HG03108 (cell line): ENCODE measurements around the gene WNT10A.
A peak's percentile ranks its signal among the peaks of the same experiment; 100 is the strongest.

Experiments
- ATAC-seq: cut with Tn5 transposase; IDR thresholded peaks from one replicate; pipeline ENCODE4 v1.9.1; 2021; ENCODE audit warnings: moderate library complexity; ENCODE audit not compliant: unreplicated experiment

The WNT10A gene

DNA sequence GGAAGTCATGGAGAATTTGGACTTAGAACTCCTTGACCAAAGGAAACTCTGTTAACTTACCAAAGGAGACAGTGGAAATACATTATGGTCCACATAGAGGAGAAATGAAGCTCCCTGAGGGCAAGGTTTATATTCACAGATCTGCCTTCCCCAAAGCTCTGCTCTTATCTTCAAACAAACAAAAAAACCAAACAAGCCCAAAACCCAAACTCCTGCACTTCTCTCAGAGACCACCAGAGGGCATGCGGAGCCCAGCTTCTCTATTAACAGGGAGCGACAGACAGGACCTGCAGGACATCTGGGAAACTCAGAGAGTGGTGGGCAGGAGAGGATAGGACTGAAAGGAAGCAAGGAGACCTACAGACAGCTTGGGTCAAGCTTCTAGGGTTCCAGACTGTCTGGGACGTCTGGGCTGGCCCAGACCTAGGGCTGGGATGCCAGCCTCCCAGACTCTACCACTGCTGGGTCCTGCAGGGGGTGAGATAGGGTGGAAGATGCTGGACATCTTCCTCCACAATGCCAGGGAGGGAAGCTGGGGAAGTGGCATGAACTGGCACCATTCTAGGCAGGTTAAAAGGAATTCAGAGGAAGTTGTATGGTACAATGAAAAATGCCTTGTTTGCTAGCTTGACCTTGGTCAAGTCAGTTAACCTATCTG, 4.0 kb upstream of the WNT10A start:
- no peak for ATAC-seq

DNA sequence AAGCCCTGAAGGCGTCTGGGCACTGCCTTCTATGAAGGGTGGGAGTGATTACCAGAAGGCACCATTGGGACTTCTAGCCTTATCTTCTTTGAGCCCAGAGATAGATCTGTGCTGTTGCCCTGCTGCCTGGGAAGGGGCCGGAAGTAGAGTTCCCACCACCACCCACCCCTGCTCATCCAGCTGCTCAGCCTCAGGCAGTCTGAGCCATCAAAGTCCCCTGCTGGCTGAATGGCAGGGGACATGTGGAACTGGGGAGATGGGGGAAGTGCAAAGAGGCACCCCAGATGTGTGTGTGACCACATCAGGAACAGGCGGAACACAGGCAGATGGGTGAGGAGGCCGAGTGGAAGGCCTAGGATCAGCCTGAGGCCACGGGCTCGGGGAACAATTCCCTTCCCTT, 3.3 kb upstream of the WNT10A start:
- no peak for ATAC-seq

DNA sequence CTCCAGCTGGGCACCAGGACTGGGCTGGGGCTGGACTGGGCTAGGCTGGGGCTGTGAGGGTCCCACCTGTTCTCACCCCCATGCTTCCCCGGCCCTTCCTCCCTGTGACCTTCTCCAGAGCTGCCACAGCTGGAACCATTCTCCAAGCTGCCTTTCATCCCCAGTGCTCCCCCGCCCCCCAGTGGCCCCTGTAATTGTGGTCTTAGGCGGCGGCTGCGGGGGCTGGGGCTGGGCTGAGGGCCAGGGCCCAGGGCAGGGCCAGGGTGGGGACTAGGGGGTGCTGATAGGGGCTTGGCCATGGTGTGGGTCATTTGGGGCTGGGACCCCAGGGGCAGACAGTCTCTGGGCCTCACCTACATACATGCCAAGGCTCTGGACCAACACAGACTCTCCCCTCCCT, 2.8 kb upstream of the WNT10A start:
- no peak for ATAC-seq

DNA sequence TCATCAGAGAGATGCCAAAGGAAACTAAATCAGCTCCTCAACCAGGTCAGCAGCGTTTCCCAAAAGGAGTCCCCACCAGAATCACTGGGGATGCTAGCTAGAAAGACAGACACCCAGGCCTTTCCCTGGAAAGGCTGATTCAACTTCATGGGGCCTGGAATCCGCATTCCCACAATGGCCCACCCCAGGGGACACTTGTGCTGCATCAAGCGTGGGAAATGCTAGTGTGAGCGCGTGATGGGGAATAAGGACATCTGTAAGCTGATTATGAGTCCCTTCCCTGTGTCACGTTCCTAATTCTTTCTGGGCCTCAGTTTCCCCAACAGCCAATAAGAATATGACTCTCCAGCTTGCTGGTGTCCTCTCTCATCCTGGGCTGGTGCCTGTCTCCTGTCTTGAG, 2.2 kb upstream of the WNT10A start:
- no peak for ATAC-seq

DNA sequence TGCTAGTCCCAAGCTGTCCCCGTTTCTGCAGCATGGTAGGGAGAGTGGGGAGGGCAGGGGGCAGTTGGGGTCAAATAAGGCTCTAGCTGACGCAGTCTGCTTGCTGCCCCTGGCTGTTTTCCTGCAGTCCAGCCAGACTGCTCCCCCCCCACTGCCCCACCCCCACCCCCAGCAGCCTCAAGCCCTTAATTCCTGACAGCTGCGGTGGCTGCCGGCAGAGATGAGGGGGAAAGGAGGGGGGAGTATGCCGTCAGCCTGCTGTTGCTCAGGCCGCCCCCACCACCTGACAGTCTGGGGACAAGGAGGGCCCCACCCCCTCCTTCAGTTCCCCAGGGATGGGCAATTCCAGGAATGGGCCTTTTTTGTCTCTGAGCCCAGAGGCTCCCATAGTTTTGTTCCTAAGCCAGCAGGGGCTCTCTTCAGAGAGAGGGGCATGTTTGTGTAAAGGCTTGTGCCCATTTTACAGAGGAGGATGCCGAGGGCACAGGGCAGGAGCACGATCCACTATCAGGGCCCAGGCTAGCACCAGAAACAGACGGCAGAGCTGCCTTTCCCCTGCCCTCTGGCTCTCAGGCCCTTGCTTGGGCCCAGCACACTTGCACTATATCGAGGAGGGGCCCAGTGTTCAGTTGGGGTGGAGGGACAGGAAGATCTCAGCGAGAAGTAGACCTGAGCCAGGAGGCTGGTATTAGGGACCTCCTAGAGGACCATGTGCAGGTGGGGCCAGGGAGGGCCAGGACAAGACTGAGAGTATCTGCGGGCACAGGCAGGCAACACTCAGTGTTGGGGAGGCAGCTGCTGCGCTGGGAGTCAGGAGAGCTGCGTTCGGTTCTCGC, 1.5 kb upstream of the WNT10A start:
- no peak for ATAC-seq

DNA sequence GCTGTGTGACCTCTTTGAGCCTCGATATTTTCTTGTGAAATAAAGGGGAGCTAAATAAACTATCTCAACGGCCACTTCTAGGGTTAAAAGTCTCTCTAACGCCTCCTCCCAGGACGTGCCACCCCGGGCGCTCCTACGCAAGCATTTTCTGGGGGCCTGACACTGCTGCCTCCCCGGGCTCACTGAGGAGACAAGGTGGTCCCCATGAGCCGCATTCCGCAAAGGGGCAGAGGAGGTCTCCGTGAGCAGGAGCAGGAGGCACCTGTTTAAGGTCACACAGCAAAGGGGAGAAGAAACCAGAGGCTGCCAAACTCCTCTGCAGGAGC, 913 bp upstream of the WNT10A start:
- ATAC-seq, result no peak

DNA sequence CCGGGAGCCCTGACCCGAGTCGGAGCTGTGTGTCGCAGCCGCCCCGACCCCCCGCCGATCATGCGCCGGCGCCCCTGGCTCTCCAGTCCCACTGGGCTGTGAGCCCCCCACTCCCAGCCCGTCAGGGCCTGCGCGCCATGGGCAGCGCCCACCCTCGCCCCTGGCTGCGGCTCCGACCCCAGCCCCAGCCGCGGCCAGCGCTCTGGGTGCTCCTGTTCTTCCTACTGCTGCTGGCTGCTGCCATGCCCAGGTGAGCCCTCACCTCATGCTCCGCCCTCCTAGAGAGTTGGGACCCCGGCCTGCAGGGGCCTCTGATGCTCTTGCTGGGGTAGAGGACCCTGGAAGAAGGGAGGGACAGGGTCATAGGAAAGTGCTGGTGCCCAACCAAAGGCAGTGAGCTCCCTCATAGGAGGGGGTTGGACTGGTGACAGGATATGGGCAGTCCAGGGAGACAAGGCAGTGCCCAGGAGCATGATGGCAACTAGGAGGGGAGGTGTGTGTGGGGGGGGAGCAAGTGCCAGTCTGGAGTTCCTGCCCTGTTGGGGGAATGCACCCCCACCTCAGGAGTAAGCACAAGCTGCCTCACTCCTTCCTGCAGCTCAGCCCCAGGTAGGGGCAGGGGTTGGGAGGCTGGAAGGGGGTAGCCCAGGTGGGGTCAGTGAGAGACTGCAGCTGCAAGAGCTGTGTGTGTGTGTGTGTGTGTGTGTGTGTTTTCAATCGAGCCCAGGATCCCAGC, 375 bp downstream of the WNT10A start:
- no peak for ATAC-seq

DNA sequence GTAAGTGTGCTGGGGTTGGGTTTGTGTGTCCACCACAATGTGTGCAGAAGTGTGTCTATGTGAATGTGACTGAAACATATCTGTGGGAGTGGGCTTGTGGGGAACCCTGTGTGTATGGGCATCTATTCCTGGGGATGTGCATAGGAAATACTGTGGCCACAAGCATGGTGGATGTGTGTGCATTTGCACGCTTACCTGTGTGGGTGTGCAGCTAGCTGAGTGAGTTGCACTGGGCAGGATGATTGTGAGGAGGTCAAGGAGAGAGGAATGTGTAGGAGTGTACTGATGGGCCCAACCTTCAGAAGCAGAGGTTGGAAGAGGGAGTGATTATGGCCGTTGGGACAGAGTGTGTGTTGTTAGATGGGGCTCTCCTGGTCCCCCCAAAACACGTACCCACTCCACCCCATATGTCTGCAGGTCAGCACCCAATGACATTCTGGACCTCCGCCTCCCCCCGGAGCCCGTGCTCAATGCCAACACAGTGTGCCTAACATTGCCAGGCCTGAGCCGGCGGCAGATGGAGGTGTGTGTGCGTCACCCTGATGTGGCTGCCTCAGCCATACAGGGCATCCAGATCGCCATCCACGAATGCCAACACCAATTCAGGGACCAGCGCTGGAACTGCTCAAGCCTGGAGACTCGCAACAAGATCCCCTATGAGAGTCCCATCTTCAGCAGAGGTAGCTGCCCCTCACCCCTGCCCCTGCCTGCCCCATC, 1.2 kb downstream of the WNT10A start:
- no peak for ATAC-seq

DNA sequence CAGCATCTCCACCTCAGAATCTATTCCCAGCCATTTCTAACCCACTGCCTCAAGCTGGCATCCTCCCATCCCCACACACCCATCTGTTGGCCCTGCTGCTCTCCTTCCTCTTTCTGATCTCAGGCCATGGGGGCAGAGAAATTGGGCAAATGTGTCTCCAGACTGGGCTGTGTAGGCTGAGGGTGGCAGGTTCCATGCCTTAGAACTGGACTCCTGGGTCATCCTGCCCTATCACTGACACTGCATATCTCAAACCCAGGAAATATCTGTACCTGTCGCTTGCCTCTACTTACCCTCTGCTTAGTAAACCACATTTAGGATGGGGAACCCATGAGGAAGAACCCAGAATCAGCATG, 1.8 kb downstream of the WNT10A start:
- ATAC-seq, result no peak

DNA sequence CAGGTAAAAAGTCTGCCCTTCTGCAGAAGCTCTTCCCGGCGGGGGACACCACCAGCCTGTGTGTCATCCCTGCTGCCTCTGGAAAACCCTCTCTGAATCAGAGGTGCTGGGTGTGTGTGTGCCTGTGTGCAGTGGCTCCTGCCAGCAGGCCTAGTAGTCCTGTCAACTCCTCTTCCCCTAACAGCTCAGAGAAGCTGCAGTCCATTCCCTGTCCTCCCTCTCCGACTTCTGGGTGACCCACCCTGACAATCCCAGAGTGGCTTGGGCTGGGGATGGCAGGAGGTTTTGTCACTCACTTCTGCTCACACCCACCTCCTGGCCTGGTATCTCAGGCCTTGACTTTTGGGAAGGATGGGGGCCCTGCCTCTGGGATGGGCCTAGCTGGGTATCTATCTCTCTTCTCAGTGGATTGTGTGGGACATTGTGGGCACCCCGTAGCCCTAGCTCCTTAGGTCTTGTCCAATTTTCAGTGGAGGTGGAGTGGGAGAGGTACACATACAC, 2.3 kb downstream of the WNT10A start:
- no peak for ATAC-seq

DNA sequence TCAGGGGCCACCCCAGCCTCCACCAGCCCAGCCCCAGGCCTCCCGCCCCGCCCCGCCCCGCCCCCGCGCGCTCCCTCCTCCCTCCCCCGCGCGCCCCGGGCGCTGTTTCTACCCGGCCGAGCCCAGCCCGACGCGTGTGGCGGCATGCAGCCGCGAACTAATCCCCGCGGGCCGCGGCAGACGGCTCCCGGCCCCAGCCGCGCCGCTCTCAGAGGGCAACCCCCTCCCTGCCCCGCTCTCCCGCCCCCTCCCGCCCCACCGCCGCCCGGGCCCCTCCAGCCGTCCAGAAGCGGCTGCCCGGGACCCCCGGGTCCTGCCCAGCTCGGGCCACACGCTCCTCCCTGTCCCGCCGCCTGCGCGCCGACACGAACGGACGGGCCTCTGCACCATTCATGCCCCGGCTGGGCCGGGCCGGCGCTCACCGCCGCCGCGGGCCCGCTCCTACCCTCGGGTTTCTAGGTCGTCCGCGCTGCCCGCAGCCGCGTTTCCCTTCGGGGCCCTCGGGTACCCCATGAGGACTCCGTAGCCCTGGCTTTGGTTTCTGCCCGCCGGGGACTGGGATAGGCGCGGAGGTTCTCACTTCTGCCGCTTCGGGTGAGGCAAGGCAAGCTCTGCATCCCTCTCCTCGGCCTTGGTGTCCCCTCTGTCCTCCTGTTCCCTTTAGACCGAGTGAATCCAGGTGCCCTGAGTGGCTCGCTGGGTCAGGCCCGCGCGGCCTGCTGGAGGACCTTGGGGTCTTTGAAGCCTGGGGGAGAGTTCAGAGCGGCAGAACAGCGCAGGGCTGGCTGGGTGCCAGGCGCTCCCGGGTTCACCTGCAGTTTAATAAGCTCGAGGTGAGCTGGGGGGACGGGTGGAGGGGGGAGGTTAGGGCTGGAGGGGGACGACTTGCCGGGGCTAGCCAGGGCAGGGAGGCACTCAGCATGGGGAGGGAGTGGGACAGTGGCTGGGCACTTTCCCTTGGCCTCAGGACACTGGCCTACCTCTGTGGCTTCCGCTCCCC, 3.1 kb downstream of the WNT10A start:
- no peak for ATAC-seq

DNA sequence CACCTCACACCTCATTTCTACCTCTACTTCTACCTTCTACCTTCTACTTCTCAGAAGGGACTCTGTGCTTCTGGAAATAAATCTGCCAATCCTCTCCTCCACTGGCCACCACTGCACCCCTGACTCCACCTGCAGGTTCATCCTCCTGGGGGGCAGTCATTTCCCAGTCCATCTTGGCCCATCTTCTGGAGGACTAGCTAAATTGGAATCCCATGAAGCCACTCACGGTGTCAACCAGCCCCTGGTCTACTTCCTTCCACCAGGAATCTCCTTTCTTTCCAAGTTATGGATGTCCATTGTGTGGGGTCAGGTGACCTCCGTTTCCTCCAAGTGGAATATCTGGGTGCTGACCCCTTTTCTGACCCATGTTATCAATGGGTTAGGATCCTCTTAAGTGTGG, 3.9 kb downstream of the WNT10A start:
- ATAC-seq, result no peak

DNA sequence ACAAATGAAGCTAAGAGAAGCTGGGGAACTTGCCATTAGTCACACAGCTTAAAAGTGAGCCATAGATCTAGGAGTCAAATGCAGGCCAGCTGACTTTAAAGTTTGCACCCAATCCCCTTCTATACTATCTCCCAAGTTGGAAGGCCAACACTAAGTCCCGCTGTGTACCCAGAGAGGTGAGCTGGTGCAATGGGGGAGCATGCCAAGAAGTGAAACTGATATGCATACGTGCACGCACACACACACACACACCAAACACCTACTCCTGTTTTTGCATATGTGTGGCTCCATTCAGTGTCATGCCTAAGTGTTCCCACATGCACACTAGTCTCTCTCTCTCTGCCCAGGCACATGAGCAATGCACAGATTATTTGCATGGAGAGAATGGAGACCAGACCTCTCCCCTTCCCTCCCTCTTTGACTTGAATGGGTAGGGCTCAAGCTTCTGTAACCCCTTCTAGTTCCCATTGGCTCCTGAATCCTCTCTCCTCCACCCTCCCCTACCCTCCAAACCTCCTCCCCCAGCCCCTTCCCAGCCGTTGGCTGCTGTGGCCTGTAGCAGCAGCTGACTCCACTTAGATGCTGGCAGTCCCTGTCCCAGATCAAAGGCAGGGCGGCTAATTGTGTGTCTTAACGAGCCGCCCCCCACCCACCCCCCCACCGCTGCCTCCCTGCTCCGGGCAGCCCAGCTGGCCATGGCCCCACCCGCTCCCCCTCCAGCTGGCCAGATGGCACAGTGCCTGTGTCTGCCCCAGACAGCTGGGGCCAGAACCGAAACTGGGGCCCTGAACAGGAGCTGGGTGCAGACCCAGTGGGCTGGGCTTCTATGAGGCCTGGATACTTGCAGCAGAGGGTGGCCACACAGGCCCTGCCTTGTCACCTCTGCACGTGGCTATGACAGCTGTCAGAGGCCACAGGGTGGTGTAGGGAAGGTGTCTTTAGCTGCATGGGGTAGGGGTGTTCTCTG, 5.6 kb downstream of the WNT10A start:
- ATAC-seq, result peak; percentile 64

DNA sequence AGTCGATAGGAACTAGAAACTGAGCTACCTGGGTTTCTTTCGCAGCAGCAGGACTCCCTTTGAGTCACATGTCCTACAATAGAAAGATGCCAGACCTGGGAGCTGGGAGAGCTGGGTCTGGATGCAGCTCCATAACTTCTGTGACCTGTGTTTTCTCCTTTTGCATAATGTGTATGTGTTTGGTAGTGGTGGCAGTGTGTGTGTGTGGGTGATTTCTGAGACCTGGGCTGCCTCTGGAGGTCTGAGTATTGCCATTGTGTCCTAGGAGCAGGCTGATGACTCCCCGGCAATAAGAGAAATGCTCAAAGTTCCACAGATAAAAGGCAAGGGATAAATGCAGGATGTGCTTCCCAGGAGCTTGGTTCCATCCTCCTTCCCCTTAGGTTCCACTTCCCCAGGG, 6.4 kb downstream of the WNT10A start:
- ATAC-seq, result no peak

DNA sequence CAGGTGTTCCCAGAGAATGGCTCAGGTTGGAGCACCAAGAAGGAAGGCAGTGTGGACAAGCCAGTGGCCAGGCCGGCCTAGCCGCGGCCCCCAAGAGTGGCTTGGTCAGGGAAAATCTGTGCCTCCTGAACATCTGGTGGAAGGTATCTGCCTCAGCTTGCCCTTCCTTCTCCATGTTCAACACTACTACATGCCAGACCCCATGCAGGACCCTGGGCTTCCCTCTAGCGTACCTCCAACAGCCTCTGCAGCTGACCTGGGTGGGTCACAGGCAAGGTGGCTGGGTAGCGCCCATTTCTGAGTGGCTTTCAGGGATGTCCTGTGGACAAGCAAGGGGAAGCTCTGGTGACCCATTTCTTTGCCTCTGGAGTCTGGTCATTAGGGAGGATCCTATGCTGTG, 7.7 kb downstream of the WNT10A start:
- ATAC-seq, result no peak

DNA sequence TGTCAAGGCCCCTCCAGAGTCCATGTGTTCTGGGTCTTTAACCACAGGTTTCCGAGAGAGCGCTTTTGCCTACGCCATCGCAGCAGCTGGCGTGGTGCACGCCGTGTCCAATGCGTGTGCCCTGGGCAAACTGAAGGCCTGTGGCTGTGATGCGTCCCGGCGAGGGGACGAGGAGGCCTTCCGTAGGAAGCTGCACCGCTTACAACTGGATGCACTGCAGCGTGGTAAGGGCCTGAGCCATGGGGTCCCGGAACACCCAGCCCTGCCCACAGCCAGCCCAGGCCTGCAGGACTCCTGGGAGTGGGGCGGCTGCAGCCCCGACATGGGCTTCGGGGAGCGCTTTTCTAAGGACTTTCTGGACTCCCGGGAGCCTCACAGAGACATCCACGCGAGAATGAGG, 9.3 kb downstream of the WNT10A start:
- ATAC-seq, result no peak

DNA sequence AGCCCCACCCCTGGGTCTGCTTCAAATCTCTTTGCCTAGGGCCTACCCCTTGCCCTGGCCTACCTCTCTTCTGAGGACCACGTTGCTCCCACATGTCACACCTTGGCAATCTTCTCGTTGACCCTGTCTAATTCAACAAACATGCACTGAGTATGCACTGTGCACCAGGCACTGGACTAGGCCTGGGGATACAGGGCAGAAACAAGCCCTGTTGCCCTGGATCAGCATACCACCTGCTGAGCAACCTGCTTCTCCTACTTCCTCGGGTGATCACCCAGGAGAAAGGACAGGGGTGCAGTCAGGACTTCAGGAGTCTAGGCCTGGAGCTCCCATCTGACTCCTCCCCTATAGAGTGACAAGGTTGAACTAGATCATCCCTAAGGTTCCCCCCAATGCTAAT, 9.7 kb downstream of the WNT10A start:
- no peak for ATAC-seq

DNA sequence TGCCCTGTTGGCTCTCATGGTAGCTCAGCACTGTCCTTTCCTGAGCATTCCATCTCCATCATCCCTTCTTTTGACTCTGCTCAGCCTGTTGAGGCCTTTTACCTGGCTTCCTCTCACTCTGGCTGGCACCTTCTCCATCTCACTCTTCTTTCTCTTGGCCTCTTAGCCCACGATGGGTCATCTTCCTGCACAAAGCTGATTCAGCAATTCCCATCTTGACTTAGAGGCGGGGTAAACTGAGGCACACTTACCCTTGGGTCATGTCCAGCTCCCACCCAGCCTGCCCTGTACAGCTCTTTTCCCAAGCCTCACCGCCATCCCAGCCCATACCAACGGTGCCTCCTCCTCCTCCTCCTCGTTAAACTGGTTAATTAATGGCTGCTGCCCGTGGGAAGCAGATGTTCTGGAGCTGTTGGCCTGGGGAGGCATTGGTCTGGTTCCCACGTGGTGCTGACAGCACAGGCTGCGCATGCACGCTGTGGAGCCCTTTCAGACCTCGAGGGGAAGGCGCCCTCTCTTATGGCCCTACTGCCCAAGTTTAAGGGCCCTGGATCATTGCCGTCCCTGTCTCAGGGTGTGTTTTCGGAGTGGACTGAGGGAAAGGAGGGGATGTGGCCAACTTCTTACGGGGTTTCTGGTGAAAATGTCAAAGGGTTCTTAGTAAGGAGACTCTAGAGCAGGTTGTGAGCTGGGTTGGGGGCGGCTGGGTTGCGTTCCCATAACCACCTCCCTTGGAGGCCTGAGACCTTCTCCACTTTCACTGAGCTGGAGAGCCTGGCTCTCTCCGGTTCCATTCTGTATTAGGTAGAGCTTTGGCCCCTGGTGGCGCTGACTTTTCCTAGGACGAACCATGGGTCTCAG, 10.9 kb downstream of the WNT10A start:
- ATAC-seq, result no peak
